GM21619 (cell line): ENCODE data around the gene MYL11.

Experiments
- ATAC-seq: cut with Tn5 transposase; IDR thresholded peaks from one replicate; pipeline ENCODE4 v1.9.1; 2021; ENCODE audit not compliant: unreplicated experiment

The MYL11 gene

DNA sequence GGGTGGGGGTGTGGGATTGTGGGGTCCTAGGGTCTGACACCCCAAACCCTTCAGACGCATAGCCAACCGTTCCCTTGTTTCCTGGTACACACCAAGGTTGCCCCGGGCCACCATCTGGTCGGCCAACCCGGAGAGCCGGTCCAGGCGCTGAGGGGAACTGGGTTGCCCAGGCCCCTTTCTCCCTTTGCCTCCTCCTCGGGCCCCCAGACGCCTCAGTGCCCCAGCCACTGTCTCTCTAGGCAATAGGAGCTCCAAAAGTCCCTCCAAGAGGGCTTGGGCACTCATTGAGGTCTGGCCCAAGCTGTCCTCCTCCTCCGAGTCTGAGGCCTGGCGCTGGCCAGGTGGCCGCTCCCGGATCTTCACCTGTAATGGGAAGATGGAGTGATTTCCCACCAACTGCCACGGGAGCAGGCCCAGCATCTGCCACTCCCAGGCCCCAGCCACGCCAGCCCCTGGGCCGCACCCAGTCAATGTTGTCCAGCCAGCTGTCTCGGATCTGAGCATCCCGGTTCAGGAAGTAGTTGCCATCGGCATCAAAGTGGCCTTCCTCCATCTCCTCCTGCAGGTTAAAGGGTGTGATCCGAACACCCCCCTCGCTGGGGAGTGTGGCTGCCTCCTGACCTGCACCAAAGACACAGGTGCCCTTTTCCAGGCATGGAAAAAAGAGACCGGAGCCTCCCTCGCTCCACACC lies 21.0 kb upstream of the MYL11 start:
- no peak for ATAC-seq

DNA sequence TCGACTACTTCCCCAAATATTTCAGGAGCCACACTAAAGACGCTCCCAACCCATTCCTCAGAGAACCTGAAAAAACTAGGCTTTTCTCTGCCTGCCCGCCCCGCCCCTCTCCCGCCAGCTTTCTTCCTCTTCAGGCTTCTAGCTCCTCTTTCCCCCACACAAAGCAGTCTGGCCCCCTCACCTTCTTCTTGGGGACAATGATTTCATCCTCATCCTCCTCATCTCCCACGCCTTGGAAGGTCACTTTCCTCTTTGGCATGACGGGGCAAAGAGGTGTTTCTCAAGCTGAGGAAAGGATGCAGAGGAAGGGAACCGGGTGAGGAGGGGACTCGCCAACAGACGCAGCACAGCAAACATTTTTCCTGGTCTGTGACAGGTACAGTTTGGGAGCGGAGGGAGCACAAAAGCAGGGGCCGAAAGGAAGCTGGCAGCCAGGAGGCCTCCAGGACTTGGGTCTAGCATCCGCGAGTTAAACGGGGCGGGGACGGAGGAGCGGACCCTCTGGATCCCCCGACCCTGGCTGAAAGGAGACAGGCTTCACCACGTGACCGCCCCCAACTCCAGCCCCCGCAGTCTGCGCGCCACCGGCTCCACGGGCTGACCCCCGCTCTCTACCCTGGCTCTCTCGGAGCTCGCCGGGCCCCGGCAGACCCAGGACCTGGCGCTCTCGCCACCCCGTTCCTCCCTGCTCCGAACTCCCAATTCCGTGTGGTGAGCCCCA lies 20.0 kb upstream of the MYL11 start:
- ATAC-seq, result no peak

DNA sequence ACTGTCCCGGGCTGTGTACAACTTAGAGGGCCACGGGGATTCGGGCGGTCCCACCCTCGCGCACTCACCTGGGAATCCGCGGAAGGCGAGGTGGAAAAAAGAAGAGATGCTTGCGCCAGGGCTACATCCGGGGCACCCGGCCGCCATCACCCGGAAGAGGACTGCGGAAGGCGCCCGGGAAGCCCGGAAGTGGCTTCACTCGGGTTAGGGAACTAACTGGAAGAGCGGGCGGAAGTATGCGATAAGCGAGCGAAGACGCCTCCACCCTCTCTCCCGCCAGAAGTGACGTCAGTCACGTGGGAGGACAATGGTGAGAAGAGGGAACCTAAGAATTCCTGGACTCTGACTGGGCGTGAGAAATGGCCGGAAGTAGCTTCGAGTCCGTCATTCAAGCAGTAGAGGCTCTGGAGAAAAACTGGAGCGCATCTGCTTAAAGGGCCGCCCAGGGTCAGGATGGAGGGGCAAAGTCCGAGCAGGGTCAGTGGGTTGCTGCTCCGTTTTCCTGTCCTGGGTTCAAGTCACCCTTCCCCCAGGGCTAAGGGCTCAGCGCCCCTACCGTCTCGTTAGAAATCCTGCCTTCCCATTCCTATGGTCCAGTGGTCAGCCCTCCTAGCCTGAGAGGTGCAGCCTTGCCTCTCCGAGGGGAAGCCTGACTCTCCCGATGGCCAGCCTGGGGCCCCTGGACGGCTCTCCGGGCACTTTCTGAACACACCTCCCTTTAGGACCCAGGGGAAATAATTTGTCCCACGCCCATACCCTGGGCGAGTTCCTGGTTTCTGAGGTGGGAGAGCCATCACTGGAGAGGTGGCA lies 19.3 kb upstream of the MYL11 start, which contains the start of gene CD2BP2:
Gene CD2BP2 (minus strand): TSS at position 165 of the 810 bp plus-strand sequence. CDS start 627 bp downstream, outside the sequence.
- peak; percentile 53 for ATAC-seq

DNA sequence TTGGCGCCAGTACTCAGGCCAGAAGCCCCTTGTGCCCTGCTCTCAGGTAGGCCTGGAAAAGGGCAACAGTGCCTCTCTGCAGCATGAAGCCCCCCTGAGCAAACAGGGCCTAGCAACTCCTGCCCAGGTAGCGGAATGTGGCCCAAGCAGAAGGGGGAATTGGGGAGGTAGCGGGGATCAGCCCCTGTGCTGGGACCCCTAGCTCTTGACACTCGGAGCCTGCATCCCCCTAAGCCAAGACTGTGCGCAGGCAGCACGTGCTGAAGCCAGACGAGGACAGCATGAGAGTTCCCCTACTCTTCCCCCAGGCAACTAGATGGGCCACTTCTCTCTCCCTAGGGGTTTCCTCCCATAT lies 18.7 kb upstream of the MYL11 start:
- ATAC-seq, result no peak

DNA sequence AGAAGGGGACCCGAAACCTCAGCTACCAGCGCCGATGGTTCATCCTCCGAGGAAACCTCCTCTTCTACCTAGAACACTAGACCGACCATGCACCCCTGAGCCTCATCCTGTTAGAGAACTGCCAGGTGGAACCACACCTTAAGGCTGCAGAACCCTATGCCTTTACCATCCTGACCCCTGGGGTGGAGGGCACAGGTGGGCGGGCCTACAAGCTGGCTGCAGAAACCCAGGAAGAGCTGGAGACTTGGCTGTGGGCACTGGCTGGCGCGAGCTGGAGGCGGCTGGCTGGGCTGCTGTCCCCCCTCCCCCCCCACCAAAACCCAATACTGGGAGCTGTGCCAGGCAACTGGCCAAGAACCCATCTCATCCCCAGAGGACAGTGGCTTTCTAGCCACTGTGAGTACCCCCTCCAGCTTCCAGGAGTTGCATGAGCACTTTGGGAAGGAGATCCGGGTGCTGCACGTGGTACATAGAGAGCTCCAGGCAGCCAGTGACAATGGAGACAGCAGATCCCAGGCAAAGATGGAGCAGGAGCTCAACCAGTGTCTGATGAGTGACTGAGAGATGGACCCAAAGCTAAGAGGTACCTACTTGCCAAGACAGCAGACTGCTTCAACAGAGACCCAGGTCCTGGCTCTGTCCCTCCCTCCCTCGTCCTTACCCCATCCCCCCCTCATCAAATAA lies 18.1 kb upstream of the MYL11 start:
- no peak for ATAC-seq

DNA sequence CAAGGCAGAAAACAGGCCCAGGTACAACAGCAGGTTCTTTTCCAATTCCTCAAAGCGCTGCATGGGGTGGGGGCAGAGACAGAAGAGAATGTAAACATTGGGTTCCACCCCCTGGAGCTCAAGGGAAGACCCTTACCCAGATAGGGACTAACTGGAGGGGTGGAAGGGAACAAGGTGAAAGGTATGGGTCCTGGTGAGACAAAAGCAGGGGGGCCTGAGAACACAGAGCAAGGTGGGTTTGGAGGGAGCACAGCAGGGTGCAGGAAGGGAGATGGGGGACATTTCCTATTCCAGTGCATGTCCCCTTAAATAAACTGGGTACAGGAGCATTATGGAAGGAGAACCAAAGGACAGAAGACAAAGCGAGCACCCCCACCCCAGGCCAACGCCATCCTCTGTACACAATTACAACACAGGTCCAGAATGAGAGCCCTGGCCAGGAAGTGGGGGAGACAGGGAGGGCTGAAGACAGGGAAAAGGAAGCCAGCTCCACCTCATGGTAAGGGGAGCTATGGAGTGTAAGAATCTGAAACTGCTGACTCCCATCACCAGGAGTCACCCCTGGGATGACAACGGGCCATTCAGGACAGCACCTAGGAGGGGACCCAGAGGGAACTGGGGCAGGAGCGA lies 17.4 kb upstream of the MYL11 start:
- ATAC-seq, result no peak

DNA sequence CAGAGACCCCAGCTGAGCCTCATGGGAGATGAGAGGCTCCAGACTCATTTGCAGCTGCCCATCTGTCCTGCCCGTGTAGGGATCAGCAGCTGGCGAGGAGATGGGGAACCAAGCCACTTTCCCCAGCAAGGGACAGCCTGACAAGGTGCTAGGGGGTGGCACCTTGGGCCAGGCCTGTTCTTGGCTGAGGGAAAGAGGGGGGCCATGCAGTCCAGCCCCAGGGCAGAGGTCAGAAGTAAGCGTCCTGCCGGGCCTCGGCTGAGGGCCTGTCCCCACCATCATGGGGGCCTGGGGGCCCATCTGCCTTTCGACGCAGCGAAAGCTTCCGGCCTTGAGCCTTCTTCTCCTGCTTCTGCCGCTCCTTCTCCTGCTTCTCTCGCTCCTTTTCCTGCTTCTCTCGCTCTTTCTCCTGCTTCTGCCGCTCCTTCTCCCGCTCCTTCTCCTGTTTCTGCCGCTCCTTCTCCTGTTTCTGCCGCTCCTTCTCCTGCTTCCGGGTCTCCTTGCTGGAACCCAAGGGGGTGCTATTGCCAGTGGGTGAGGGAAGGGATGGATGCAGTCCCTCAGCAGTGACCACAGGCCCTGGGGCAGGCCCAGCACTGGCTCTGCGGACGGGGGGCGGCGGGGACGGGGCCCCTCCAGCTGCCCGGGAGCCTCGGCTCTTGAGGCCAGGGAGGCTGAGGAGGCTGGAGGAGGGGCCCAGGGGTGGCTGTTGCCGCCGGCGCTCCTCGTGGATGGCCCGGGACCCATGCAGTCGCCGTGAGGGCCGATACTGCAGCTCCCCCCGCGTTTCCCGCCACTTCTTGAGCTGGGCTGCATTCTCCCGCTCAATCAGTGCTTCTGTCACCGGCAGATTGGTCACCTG lies 16.7 kb upstream of the MYL11 start:
- no peak for ATAC-seq

DNA sequence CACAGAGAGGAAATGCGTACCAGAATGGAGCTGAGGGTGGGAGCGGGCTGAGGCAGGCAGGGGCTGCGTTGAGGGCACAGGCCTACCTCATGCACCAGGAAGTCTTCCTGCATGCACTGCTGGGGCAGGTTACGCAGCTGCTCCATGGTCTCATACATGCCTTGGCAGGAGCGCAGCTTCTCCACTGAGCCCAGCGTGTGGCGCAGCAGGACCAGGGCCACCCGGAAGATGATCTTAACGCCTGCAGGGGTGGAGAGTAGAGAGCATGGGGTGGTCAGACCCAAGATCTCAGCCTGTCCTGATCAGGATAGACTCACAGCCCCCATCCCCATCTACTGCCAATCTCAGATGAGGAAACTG lies 16.0 kb upstream of the MYL11 start:
- ATAC-seq, result no peak

DNA sequence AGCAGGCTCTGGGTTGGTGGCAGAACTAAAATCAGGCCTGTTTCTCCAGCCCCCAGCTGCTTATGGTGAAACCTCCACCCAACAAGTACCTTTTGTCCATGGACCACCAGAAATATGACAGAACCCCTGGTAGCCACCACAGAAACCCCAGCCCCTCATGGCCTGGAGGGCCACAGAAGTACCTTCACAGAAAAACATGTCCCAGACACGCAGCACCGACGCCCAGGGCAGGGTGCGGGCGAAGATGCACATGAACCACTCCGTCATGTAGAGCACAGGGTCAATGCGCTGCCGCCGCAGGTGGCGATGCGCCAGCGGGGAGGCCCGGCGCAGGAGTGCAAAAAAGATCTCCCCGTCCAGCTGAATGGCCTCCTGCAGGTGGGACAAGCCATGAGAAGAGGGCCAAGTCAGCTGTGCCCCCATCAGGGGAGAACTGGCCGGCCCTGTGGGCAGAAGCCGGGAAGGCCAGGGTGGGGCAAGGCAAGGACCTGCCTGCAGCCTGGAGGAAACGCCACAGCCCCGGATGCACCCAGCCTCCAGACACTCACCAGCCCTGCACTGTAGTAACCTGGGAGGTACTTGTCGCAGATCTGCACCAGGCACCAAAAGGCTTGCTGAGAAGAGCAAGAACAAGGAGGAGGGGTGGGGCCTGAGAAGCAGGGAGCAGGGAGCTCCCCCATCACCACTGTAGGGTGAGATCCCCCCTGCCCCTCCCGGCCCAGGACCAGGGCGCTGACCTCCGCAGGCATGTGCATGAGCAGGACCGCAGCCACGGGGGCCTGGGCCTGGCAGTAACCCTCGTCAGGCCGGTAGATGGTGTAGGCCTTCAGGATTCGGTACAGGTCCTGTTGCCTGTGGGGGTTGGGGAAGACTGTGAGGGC lies 15.4 kb upstream of the MYL11 start:
- ATAC-seq, result no peak

DNA sequence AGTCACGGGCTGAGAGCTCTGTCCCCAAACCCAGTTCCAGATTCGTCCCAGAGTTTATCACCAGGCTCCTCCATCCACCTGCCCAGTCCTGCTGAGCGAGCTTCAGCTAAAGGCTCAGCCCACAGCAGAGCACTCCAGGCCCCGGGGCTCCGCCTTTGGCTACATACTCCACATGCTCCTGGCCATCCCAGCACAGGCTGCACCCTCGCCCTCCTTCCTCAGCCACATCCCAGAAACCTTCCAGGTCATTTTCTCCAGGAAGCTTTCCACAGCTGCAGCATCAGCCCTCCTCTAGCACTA lies 14.8 kb upstream of the MYL11 start:
- no peak for ATAC-seq

DNA sequence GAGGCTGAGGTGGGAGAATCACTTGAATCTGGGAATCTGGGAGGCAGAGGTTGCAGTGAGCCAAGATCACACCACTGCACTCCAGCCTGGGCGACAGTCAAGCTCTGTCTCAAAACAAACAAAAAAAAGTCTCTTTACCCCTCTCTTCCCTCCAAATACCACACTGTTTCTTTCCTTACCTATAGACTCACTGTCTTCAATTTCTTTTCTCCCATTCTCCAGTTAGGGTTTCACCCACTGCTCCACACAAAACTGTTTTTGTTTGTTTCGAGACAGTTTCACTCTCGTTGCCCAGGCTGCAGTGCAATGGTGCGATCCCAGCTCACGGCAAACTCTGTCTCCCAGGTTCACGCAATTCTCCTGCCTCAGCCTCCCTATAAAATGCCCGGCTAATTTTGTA lies 13.4 kb upstream of the MYL11 start:
- ATAC-seq, result no peak

DNA sequence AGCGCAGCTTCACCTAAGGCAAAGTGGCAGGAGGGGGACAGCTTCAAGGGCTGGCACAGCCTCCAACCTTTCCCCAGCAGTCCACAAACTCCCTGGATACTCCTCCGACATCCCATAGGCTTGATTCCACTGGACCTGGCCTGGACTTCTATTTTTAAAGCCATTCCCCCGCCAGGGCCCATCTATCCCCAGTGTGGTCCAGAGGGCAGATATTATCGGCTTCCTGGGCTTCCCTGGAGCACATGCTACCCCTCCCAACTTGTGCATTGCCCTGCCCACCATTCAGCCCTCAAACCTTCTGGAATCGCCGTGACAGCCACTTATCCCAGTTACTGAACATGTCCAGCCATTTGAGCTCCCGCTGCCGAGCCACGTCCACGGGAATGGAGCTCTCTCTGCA lies 9.4 kb upstream of the MYL11 start:
- ATAC-seq, result no peak

DNA sequence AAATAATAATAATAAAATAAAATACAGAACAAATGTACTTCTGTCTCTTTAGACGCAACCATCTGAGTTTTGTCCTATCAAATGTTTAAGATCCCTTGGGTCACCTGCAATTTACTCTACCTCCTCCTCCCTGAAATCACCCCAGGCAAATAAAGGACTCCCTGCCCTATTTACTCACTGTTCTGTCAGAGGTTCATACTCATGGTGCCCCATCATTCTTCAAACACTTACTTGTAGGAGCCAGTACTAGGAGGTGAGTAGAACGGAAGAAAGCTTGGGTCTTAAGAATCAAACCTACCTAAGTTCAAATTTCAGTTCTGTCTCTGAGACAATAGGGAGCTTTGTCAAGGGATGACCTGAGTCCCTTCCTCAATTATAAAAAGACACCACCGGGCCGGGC lies 8.1 kb upstream of the MYL11 start:
- no peak for ATAC-seq

DNA sequence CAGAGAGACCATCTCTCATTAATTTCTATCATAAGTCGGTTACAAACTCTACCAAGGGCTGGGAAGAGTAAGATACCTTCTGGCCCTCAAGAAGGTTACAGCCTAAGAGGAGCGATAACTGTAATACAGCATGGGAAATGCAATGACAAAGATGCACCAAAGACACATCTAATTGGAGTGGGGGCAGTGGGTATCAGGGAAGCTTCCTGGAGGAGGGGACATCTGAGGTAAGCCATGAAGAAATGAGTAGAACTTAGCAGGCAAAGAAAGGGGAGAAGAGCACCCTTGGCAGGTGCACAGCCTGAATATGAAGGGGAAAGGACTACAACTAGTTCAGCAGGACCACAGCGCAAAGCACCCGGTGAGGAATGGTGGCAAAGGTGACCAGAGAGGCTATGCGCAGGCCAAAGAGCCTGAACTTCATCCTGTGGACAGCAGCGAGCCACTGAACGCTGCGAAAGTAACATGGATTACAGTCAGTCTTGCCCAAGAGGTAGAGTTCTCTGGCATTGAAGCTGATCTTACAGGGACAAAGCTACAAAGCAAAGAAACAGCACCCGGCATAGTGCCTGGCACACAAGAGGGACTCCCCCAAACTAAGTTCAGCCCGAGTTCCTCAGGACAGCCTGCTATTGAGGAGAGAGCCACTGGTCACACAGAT lies 7.1 kb upstream of the MYL11 start:
- no peak for ATAC-seq

DNA sequence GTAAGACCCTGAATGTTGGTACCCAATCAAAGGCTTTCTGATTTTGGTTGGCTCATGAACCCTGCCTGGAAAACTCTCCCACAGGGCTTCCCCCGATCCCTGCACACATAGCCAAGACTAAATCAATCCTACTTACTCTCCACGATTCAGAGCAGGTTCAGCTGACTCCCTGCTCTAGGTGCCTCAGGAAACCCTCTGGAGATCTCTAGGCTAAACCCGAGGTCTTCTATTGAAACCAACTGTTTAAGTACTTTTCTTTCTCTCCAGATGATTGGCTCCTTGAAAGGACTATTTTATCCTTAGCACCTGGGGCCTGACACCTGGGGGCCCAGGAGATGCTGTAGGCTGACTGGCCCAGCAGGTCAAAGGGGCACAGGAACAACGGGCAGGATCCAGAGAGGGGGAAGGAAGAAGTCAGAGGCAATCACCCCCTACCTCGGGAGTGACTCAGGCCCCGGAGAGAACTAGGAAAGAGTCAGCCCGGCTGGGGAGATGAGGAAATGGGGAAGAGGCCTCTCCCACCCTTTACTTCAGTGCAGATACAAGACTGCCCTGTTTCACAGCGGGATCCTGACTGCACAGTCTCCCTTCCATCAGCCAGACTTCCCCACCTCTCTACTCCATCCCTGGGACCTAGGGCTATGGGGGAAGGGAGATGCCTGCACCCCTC lies 6.3 kb upstream of the MYL11 start:
- ATAC-seq, result no peak

DNA sequence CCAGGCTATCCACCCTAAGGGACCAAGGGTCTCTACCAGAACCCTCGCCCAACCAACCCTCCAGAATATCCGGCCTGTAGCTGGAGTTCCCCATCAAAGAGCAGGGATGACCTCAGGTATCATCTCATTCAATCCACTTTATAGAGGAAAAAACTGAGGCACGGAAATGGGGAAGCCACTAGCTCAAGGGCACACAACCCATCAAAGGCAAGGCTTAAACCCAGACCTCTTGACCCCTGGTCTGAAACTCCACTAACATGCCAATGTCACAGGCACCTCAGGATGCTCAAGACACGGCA lies 5.9 kb upstream of the MYL11 start:
- no peak for ATAC-seq

DNA sequence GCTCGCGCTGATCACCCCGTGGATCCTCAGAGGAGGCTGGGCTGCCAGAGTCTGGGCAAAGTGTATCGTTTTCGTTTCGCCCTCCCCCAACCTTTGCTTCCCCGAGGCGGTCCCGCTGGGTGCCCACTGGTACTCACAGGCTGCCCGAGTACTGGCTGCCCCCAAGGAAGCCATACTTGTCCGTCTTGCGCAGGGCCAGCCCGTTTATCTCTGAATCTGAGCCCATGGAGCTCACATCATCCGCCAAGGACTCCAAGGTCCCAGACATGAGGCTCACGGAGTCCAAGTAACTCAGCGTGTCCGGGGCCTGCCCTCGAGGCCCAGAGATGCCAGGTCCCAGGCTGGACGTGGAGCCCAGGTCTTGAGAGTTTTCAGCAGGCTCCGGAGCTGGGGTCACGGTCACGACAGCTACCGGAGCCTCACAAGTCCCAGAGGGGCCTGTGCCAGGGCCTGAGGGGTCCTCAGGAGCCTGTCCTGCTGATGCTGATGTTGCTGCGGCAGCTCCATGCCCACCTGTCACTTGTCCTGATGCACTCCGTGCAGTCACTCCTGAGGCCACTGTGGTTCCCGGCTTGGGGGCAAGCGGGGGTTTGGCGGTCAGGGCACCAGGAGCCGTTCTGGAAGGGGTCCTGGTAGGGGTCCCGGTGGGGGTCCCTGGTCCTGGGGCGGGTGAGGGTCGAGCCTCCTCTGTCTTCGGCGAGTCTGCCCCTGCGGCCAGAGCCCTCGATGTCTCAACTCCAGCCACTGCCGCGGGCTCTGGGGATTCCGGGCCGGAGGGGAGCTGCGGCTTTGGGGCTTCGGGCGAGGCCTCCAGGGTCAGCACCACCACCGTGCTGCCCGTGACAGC lies 5.3 kb upstream of the MYL11 start:
- ATAC-seq, result no peak
